ENCODE results near the gene ACTR1A.

Gene ACTR1A

DNA sequence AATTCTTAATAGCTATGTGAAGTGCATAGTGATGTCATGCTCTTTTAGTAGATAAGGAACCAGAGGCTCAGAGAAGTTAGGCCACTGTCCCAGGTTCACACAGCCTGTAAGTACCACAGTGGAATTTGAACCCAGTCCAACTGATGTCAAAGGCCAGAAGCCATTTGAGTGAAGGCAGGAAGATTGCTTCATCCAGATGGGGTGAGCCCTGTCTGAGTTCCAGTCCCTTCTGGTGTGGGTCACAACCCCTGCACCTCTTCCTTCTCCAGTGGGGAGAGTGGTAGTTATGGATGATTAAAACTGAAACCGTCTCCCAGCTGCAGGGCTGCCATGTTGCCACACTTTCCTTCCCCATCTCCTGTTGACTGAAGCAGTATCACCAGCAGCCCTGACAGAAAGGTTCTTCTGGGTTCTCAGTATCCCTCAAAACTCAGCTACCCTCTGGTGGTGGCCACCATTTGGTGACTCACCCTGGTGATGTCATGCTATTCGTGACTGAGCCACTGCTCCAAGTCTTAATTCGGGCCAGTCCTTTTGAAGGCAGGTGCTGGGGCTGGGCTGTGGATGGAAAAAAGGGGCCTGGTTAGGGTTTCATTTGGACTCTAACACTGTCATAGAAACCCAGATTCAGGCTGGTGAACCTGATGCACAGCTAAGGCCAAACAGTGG is 49.7 kb downstream of the ACTR1A start:
- no peak for DNase-seq

DNA sequence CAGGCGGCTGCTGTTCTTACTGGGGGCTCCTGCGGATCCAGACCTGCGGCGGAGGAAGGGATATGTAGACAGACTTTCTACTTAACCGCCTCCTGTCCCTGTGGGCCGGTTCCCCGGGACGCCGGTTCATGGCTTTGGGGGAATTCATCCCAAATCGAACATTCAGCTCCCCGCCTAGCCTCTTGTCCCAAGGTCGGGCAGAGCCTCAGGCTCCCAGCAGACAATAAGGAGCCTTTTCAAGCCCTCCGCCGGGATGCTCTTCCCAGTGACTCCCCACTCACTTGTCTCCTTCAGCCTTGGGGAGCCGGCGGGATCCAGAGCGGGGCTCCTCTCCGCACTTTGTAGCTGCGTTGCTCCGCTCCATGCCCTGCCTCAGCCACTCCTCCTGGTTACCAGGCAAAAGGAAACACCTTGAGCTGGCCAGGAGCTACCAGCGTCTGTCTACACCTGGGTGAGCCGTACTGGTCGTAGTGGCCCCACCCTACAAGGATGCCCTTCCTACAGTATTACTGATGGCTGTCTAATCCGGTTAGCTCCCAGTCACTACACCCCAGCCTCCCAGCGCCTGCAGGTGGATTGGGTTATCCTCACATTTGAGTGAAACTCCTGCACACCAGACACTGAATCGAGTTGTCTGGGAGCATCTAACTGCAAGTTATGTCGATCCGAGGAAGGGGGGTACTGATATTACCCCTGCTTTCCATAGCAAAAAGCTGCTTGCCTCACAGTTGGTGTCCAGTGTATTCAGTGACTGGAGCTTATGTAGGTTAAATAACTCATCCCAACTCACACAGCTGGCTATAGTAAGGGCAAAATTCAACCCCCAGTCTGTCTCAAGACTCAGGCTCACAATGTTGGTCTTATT is 51.2 kb downstream of the ACTR1A start, which contains the start of gene C10orf95:
C10orf95 (minus strand) TSS at position 439 of the 865 bp plus-strand sequence. CDS start 450 bp downstream, outside the sequence.
- no peak for DNase-seq

DNA sequence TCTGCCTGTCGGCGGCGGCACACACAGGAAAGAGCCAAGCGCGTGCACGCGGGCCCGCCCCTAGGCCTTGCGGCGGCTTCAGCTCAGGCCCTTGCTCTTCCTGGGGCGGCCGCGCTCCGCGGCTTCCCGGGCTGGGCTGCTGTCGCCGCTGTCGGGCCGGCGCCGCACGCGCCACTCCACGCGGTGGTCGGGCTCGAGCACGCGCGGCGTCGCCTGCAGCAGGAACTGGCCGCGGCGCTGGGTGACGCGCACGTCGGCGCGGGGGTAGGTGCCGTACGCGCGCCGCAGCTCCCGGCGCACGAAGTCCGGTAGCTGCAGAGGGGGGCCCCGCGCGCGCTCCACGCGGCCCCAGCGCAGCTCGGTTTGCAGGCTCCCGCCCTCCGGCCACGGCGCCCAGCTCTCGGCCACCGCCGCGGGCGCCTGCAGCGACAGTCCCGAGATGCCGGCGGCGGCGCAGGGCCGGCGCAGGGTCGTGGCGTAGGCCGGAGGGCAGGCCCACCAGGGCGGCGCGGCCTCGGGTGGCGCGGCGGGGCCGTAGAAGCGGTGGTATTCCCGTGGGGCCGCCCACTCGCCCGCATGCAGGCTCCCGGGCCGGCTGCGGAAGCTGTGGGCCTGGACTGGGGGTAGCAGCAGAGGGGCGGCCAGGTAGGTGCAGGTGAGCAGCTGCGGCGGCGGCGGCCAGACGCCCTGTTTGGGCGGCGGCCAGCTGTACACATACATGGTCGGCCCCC is 52.0 kb downstream of the ACTR1A start:
- DNase-seq: peak; percentile 40

DNA sequence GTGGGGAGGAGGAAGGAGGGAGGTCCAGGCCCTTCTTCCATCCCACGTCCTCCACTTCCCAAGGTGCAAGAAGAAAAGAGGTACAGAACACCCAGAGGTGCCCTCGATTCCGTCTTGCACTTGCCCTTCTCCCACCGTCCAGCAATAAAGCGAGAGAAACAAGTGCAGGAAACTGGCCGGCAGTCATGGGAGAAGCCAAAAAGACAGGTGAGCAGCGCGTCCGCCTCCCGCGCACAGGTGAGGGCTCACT is 52.5 kb downstream of the ACTR1A start:
- DNase-seq: no peak

DNA sequence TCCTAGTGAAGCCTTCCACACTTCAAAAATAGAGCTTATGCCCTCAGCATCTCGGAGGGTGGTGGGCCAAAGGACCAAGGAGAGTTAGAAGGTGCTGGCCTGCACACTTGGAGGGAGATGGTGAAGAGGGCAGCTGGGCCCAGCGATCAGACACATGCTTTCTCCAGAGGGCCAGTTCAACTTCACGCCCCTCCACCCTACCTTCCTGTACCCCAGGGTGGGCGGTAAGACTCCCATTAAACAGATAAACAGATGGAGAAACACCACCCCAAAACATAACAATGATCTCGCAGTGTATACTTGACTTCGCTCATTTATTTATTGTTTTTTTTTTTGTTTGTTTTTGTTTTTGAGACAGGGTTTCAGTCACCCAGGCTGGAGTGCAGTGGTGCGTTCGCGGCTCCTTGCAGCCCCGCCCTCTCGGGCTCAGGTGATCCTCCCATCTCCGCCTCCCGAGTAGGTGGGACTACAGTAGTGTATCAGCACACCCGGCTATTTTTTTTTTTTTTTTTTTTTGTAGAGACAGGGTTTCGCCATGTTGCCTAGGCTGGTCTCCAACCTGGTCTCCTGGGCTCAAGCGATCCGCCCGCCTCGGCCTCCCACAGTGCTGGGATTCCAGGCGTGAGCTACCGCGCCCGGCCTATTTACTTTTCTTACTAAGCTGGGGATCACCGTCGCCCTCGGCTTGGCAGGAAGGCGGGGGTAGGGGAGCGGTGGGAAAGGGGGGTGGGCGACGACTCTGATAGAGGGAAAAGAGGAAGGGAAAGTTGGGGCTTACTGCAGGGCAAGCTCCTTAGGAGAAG is 53.0 kb downstream of the ACTR1A start:
- DNase-seq: peak; percentile 73

DNA sequence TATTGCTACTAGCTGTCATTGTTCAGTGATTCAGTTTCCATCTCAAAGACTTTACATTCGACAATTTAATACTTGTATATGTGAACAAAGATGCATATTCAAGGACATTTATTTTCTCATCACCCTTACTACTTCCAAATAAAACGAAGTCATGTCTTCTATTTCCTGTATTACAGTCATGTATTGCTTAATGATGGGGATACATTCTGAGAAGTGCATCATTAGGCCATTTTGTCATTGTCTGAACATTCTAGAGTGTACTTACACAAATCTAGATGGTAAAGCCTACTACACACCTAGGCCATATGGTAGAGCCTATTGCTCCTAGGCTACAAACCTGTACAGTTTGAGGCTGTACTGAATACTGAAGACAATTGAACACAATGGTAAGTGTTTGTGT is 57.7 kb downstream of the ACTR1A start:
- no peak for DNase-seq

DNA sequence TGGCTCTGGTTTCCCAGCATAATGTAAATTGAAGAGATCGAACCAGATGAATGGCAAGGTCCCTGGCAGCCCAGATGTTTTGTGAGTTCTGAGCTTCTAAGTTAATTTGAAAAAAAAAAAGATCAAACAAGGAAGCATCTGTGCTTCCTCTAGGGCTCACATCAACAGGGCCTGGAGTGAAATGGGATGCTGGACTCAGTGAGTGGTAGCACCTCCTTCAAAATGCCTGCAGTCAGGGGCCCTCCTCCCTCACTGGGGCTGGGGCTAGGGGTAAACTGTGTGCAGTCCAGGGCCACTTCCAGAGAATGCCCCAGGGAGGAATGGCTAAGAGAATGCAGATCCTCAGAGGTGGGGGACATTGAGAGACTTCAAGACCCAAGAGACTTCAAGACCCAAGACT is 64.1 kb downstream of the ACTR1A start:
- no peak for DNase-seq

DNA sequence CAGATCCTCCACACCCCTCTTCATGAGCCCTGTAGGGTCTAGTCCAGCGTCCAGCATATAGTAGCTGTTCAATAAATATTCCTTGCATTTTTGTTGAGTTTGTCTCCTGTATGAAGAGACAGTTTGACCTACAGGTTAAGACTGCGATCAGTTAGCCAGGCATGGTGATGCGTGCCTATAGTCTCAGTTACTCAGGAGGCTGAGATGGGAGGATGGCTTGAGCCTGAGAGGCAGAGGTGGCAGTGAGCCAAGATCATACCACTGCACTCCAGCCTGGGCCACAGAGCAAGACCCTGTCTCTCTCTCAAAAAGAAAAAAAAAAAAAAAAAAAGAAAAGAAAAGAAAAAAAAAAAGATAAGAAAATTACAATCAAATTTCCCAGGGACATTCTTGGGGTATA is 65.0 kb downstream of the ACTR1A start:
- DNase-seq: no peak

DNA sequence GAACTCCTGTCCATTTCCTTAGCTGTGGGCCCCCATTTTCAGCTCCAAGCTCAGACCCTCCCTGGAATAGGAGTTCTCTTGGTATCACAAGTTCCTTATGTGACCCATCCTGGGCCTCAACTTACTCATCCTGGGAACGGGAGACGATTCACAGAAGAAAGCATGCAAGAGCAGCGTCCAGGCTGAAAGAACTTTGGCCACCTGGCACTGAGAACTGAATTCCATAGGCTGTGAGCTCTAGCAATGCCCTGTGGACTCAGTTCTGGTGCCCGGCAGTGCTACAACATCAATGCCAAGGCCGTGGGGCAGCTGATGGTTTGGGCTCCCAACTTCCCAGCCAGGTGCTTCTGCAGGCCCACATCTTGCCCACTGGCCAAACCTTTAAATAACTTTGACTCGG is 66.2 kb downstream of the ACTR1A start:
- DNase-seq: no peak

DNA sequence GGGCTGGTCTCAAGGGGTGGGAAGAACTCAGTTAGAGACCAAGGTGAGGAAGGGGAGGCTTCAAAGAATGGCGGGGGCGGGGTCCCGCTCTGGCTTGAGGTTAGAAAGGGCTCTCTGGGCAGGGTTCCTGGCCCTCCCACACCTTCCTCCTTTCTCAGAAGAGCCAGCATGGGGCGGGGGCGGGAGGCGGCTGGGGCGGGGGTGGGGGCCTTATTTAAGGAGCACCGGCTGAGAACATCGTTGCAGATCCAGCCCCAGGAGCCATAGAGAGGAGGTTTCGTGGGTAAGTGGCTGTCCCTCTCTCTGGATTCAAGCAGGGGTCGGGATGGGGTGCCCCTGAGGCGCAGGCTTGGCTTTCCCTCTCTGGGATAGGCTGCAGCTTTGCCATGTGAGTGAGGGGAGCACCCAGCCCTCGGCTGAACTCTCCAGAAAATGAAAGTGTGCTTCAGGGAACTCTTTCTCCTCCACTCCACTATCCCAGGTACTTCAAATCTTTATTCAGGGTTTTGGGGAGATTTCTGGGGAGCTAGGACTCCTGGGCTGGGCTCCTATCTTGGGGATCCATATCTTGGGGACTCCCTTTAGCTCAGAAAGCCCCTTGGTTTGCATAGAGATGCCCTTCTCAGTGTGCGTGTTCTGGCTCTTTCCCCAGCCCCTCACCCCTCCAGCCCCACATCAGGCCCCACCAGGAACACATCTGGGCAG is 66.8 kb downstream of the ACTR1A start:
- DNase-seq: no peak

DNA sequence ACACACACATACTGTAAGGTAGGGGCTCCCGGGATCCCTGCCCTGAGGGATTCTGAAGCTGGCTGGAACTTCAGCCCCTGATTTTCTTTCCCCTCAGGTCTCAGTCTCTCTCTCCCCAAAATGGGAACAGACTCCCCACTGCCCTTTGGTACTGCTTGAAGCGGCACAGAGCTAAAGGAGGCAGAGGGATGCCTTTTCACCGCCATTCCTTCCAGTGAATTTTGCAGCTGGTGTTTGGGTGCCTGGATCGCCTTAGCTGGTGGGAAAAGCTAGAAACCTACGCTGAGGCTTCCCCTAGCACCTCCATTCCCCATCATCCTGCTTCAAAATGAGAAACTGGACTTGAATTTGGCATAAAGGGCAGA is 67.4 kb downstream of the ACTR1A start:
- no peak for DNase-seq

DNA sequence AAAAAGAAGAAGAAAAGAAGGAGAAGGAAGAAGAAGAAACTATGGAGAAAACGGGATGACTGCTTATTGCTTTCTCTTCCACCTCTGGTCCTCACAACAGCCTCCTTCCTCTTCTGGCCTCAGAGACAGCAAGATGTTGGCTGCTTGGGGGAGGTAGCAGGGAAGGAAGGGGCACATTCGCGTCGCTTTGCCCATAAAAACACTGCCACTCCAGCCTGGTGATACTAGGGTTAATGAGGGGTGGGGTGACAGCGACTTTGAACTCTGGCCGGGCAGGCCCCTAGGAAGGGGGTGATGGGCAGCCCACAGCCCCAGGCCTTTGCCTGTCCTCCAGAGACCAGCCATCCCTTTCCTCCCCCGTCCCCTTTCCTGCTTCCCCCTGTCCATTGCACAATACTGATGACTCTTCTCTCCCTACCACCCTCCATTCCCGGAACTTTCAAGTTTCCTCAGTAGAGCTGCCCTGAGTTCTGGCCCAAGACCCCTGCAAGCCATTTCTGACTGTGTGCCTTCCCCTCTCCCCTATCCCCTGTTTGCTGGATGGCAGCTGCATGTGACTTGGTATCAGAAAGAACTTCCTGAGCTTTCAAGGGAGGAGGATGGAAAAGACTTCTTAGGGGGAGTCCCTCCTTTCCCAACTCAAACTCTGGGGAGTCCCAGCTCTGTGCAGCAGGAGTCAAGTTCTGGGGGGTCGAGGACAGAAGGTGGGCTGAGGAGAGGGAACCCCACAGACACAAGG is 67.9 kb downstream of the ACTR1A start:
- DNase-seq: no peak

DNA sequence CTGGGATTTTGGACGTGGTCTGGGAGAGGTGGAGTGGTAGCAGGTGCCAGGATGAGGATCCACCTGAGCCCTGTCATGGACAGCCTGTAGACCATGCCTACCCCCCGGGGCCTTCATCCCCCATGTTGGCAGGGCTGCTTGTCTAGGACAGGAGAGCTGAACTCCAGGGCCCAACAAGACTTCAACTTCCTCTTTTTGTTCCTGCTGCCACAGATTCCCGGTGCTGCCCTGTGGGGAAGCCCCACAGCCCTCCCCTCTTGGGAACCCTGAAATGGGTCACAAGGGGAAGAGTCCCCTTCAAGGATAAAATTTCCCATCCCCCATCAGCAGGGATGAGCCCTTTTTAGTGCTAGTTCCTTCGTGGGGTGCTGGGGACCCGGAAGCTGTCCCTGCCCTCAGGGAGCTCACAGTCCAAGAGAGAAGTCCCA is 68.9 kb downstream of the ACTR1A start:
- DNase-seq: no peak

DNA sequence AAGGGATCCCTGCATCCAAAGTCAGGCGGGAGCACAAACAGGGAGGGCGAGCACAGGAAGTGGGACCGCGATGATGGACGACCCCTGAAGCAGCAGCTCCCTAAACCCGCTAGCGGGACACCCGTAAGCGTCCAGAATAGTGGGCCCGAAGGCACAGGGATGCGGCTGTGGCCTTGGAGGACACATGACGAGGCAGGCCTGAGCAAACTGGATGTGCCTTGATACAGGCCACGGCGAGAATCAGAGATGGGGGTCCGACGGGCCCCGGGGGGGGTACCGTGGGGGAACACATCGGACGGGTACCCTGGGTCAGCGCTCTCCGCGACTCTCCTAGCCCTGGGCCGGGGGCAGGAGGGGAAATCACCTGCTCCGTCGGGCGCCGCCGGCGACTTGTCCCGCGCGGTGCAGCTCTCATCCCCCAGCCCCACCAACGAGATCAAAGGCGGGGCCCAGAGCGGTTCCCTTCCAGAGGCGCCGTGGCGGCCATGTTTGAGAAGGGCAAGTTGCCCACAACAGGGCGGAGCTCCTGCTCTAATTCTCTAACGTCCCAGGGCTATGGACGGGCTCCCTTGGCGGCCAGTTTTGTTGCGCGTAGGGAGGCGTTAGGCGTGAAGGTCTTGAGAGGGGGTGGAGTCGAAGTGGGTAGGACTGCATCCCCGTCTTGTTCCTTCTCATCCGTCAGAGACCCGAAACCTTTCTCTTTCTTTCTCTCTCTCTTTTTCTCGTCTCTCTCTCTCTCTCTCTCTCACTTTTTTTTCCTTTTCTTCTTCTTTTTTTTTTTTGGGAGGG is 70.2 kb downstream of the ACTR1A start, which contains the start of gene CUEDC2:
CUEDC2 (minus strand) TSS at position 413 of the 789 bp plus-strand sequence. CDS start 7,386 bp downstream, outside the sequence.
- peak; percentile 90 for DNase-seq

DNA sequence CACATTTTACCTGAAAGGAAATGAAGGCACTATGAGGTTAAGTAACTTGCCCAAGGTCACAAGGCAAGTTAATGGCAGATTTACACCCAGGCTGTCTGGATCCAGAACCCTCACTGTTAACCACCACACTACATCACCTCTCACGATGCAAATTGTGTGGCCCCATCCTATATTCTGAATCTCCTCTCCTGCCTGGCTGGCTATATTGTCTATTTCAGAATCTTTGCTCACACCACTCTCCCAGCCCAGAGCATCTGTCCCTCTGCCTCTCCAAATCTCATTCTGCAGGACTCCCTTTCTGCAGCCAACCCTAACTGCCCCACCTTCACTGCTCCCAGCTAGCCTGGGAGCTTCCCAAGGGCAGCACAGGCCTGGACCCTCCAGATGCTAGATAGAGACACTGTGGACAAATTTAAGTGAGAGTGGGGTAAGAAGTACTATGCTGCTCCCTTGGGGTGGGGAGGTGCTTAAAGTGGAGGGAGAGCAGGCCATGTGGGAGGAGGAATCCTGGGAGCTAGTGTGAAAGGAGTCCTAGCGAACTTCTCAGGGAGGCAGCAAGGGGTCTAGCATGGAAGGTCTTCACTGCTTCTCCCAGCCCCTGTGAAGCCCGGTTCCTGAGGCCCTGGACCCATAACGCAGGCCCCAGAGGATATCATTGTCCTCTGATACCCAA is 70.9 kb downstream of the ACTR1A start:
- peak; percentile 36 for DNase-seq

DNA sequence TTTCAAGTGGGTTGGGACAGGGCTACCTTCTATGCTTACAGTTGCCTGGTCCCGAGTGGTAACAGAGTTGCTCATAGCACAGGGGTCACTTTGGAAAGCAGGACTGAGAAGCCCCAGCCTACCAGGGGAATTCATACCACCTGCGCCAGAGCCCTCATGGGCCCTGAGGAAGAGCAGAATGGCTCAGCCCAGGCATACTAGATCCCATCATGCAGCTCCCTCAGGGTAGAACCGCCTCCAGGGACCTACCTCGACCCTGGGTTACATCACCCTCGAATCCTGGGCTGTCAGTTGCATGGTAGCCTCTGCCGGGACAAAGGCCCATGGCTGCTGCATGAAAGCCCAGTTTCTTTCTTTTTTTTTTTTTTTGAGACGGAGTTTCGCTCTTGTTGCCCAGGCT is 73.0 kb downstream of the ACTR1A start:
- DNase-seq: no peak
